K562 (cell line): ENCODE data around the gene ST6GAL1. TPM values are rescaled to one million over a fixed set of nuclear protein-coding genes. Genes with fewer than 3 reads are reported as not detected.
A peak's percentile ranks its signal among the peaks of the same experiment; 100 is the strongest.

Source experiments
- BCLAF1 ChIP-seq, 2 experiments: fragments of 450-650 bp in 1 of 2; IDR thresholded peaks; 2 replicates each; pipeline ENCODE4 v1.6.1; 2011 to 2017; ENCODE audit warnings: low read depth in 2 of 2, antibody characterized with exemption in 1 of 2, borderline replicate concordance in 1 of 2, low read length in 1 of 2, mild to moderate bottlenecking in 1 of 2, mixed read lengths in 1 of 2; ENCODE audit not compliant: control insufficient read depth in 1 of 2
- CHD2 ChIP-seq: IDR thresholded peaks from 2 replicates; pipeline ENCODE4 v1.6.1; 2011; ENCODE audit warnings: low read depth, low read length
- DPF2 ChIP-seq: fragments of 450-650 bp; IDR thresholded peaks from 2 replicates; pipeline ENCODE4 v1.6.1; 2016
- ERF ChIP-seq: fragments of 450-650 bp; formaldehyde crosslinking; IDR thresholded peaks from 2 replicates; pipeline ENCODE4 v1.4.0; 2020; ENCODE audit warnings: mild to moderate bottlenecking, mixed read lengths
- FOXM1 ChIP-seq, 2 experiments: fragments of 450-650 bp in 1 of 2; sonication (generic) in 1 of 2; formaldehyde crosslinking in 1 of 2; IDR thresholded peaks; 2 replicates each; pipeline versions ENCODE4 v1.6.1 to v1.9.0; 2017 to 2022; ENCODE audit warnings: low read depth in 2 of 2, mild to moderate bottlenecking in 2 of 2, missing genetic modification reagents in 1 of 2, moderate library complexity in 1 of 2
- GABPB2 ChIP-seq: fragments of 250-450 bp; sonication (Bioruptor Pico); conservative IDR thresholded peaks from 2 replicates; pipeline ENCODE4 v1.5.1; 2021; ENCODE audit warnings: mild to moderate bottlenecking
- GTF2E2 ChIP-seq: fragments of 200-800 bp; sonication (Bioruptor generic); IDR thresholded peaks from 2 replicates; pipeline ENCODE4 v1.6.1; 2016; ENCODE audit warnings: missing genetic modification characterization, missing compliant biosample characterization
- HDAC8 ChIP-seq: fragments of 450-650 bp; IDR thresholded peaks from 2 replicates; pipeline ENCODE4 v1.6.1; 2016; ENCODE audit warnings: mild to moderate bottlenecking, missing genetic modification characterization, moderate library complexity, missing compliant biosample characterization
- KDM5B ChIP-seq: fragments of 200-600 bp; sonication (generic); IDR thresholded peaks from 2 replicates; pipeline ENCODE4 v1.6.1; 2012; ENCODE audit warnings: low read depth, mild to moderate bottlenecking, moderate library complexity, low read length, control low read depth, inconsistent platforms; ENCODE audit not compliant: insufficient replicate concordance
- KHSRP ChIP-seq: fragments of 450-650 bp; IDR thresholded peaks from 2 replicates; pipeline ENCODE4 v1.6.1; 2017
- KLF10 ChIP-seq: fragments of 250-450 bp; sonication (Bioruptor Pico); IDR thresholded peaks from 2 replicates; pipeline ENCODE4 v1.6.1; 2021; ENCODE audit warnings: matching md5 sums
- MECOM ChIP-seq: fragments of 250-450 bp; sonication (Bioruptor Pico); IDR thresholded peaks from 2 replicates; pipeline ENCODE4 v1.8.0; 2022; ENCODE audit warnings: inconsistent platforms
- MTA1 ChIP-seq: fragments of 450-650 bp; IDR thresholded peaks from 2 replicates; pipeline ENCODE4 v1.6.1; 2017; ENCODE audit warnings: borderline replicate concordance
- MYNN ChIP-seq, 2 experiments: sonication (generic); formaldehyde crosslinking in 1 of 2; IDR thresholded peaks; 2 replicates each; pipeline versions ENCODE4 v1.5.0 to v1.6.1; 2016 to 2020; ENCODE audit warnings: antibody characterized with exemption in 1 of 2, missing genetic modification reagents in 1 of 2
- NUFIP1 ChIP-seq: fragments of 450-650 bp; IDR thresholded peaks from 2 replicates; pipeline ENCODE4 v1.6.1; 2018; ENCODE audit not compliant: partially characterized antibody
- RFX5 ChIP-seq: IDR thresholded peaks from 2 replicates; pipeline ENCODE4 v1.6.1; 2011; ENCODE audit warnings: low read depth, mild to moderate bottlenecking, improper control_type of control experiment, low read length
- SMAD3 ChIP-seq: fragments of 450-650 bp; formaldehyde crosslinking; conservative IDR thresholded peaks from 2 replicates; pipeline ENCODE4 v1.4.0; 2020; ENCODE audit warnings: mild to moderate bottlenecking
- STAT5B ChIP-seq: fragments of 250-450 bp; sonication (Bioruptor Pico); IDR thresholded peaks from 2 replicates; pipeline ENCODE4 v1.8.0; 2021; ENCODE audit warnings: mild to moderate bottlenecking, inconsistent platforms
- U2AF2 ChIP-seq: fragments of 200-400 bp; formaldehyde crosslinking; optimal IDR thresholded peaks from 2 replicates; pipeline ENCODE3; 2017; ENCODE audit warnings: low read depth, mild to moderate bottlenecking, low read length
- USF2 ChIP-seq: sonication (generic); formaldehyde crosslinking; IDR thresholded peaks from 2 replicates; pipeline ENCODE4 v1.5.0; 2020; ENCODE audit warnings: missing genetic modification reagents
- WHSC1 ChIP-seq: IDR thresholded peaks from one replicate; pipeline ENCODE4 v1.6.1; 2012; ENCODE audit warnings: low read length, control low read depth, inconsistent platforms
- ZNF174 ChIP-seq: fragments of 250-450 bp; sonication (Bioruptor Pico); IDR thresholded peaks from 2 replicates; pipeline ENCODE4 v1.4.0; 2020; ENCODE audit warnings: mild to moderate bottlenecking
- ZNF707 ChIP-seq: fragments of 250-450 bp; sonication (Bioruptor Pico); conservative IDR thresholded peaks from 2 replicates; pipeline ENCODE4 v1.8.0; 2022; ENCODE audit warnings: inconsistent platforms, mild to moderate bottlenecking, moderate library complexity
- polyA plus RNA-seq, 8 experiments: library from polyadenylated mRNA; depleted of rRNA in 4 of 8; stranded (reverse) in 5 of 8; unstranded in 3 of 8; fragments of >200 nt; fragmentation: Nextera tagmentation in 2 of 8; fragmentation: Illumina TruSeq in 1 of 8; extraction: Ambion mirVana in 2 of 8; extraction: Trizol in 1 of 8; gene quantifications; 2 replicates each; pipeline versions ENCODE4 v1.2.1 to v1.2.3, GENCODE V29; 2011 to 2014; ENCODE audit warnings: inconsistent platforms in 1 of 8, missing spikeins in 1 of 8
- total RNA-seq, 7 experiments: library from RNA; depleted of rRNA in 6 of 7; stranded (reverse); fragments of >200 nt in 6 of 7; fragmentation: Illumina TruSeq in 2 of 7; extraction: Trizol in 2 of 7; gene quantifications; 2 replicates each; pipeline versions ENCODE4 v1.2.1 to v1.2.3, GENCODE V29; 2011 to 2021; ENCODE audit warnings: low replicate concordance in 1 of 7
- TF ChIP-seq, protein P1 (sequence below): sonication (generic); formaldehyde crosslinking; IDR thresholded peaks from 2 replicates; pipeline ENCODE4 v1.8.1; 2023; ENCODE audit warnings: mild to moderate bottlenecking, missing genetic modification reagents
- TF ChIP-seq, protein P2 (sequence below): IDR thresholded peaks from 2 replicates; pipeline ENCODE4 v1.6.1; 2014; ENCODE audit warnings: antibody characterized with exemption

The ST6GAL1 gene
- total and polyA plus RNA-seq, 9 of the 15 experiments (the other 6 are each of a cell fraction or from before 2014, with no cell fraction given) = 31.9 to 145 (median 71.0) TPM

DNA sequence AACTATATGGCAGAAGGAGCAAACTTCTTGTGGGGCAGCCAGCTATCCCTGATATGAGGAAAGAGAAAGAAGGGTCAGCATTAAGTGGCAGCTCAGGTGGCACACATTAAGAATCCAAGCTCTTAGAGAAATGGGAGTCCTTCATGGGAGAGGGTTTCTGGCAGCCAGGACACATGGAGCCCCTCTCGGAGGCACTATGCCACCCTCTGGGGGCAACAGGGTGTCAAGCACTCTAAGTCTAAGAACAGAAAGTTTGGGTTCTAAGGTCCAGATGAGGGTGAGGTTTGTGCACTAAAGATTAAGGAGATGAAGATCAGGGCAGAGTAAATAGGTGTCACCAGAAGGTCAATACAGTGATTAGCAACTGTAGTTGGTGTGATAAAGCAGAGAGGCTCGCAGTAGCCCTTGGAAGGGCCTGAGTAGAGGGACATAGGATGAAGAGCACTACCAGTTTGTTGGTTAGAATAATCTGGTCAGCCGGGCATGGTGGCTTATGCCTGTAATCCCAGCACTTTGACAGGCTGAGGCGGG lies 89.3 kb downstream of the ST6GAL1 start (continued):
- no peak for TF ChIP-seq ZNF707 (CRISPR knock-in tag)
- TF ChIP-seq STAT5B (CRISPR knock-in tag) = no peak
- TF ChIP-seq KHSRP = no peak
- no peak for TF ChIP-seq SMAD3 (CRISPR knock-in tag)
- no peak for TF ChIP-seq GTF2E2 (tag)
- no peak for TF ChIP-seq GABPB2 (CRISPR knock-in tag)
- TF ChIP-seq WHSC1 = no peak
- no peak for TF ChIP-seq FOXM1 (IDR thresholded peaks at IDR 0.05; ENCODE audit: low read depth)
- no peak for TF ChIP-seq FOXM1 (CRISPR knock-in tag; IDR thresholded peaks at IDR 0.05; ENCODE audit: low read depth)
- TF ChIP-seq RFX5 = no peak
- TF ChIP-seq NUFIP1 = no peak
- TF ChIP-seq, protein P1, sequence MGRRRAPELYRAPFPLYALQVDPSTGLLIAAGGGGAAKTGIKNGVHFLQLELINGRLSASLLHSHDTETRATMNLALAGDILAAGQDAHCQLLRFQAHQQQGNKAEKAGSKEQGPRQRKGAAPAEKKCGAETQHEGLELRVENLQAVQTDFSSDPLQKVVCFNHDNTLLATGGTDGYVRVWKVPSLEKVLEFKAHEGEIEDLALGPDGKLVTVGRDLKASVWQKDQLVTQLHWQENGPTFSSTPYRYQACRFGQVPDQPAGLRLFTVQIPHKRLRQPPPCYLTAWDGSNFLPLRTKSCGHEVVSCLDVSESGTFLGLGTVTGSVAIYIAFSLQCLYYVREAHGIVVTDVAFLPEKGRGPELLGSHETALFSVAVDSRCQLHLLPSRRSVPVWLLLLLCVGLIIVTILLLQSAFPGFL (CRISPR knock-in tag) = no peak
- no peak for TF ChIP-seq MTA1
- no peak for TF ChIP-seq KLF10 (CRISPR knock-in tag)
- no peak for TF ChIP-seq U2AF2
- no peak for TF ChIP-seq ZNF174 (CRISPR knock-in tag)
- no peak for TF ChIP-seq USF2
- 0 out of 2 replicates have a peak, but pooled peaks have one; percentile 21 for TF ChIP-seq MECOM
- TF ChIP-seq HDAC8 (tag) = no peak
- peak; percentile 37; the same call in 1 of the 2 replicates for TF ChIP-seq DPF2
- TF ChIP-seq KDM5B = no peak
- TF ChIP-seq, protein P2, sequence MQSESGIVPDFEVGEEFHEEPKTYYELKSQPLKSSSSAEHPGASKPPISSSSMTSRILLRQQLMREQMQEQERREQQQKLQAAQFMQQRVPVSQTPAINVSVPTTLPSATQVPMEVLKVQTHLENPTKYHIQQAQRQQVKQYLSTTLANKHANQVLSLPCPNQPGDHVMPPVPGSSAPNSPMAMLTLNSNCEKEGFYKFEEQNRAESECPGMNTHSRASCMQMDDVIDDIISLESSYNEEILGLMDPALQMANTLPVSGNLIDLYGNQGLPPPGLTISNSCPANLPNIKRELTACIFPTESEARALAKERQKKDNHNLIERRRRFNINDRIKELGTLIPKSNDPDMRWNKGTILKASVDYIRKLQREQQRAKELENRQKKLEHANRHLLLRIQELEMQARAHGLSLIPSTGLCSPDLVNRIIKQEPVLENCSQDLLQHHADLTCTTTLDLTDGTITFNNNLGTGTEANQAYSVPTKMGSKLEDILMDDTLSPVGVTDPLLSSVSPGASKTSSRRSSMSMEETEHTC = no peak
- TF ChIP-seq ERF (CRISPR knock-in tag) = no peak
- no peak for TF ChIP-seq CHD2
- no peak for TF ChIP-seq BCLAF1 (IDR thresholded peaks at IDR 0.05; ENCODE audit: borderline replicate concordance in 1 of 2, control insufficient read depth in 1 of 2, low read depth in 2 of 2, low read length in 1 of 2)
- no peak for TF ChIP-seq MYNN (IDR thresholded peaks at IDR 0.05)
- TF ChIP-seq MYNN (CRISPR knock-in tag; IDR thresholded peaks at IDR 0.05) = no peak
